K562 (cell line): ENCODE data around the gene MBD3. TPM values are rescaled to one million over a fixed set of nuclear protein-coding genes. Genes with fewer than 3 reads are reported as not detected.

ENCODE experiments used
- BCOR ChIP-seq: fragments of 450-650 bp; IDR thresholded peaks from 2 replicates; pipeline ENCODE4 v1.6.1; 2016
- CCNT2 ChIP-seq: IDR thresholded peaks from 2 replicates; pipeline ENCODE4 v1.6.1; 2011; ENCODE audit warnings: borderline replicate concordance, low read depth, mild to moderate bottlenecking, moderate library complexity, mixed read lengths, low read length; ENCODE audit not compliant: insufficient read length; ENCODE audit errors: extremely low read depth
- CGGBP1 ChIP-seq: fragments of 250-450 bp; sonication (Bioruptor Pico); IDR thresholded peaks from 2 replicates; pipeline ENCODE4 v1.9.0; 2021; ENCODE audit warnings: mild to moderate bottlenecking
- DACH1 ChIP-seq: fragments of 450-650 bp; IDR thresholded peaks from 2 replicates; pipeline ENCODE4 v1.6.1; 2018; ENCODE audit not compliant: partially characterized antibody
- DPF2 ChIP-seq: fragments of 450-650 bp; IDR thresholded peaks from 2 replicates; pipeline ENCODE4 v1.6.1; 2016
- EHMT2 ChIP-seq: fragments of 450-650 bp; IDR thresholded peaks from 2 replicates; pipeline ENCODE4 v1.6.1; 2018; ENCODE audit warnings: antibody characterized with exemption
- ERF ChIP-seq: fragments of 450-650 bp; formaldehyde crosslinking; IDR thresholded peaks from 2 replicates; pipeline ENCODE4 v1.4.0; 2020; ENCODE audit warnings: mild to moderate bottlenecking, mixed read lengths
- GTF3C2 ChIP-seq: IDR thresholded peaks from 3 replicates; pipeline ENCODE4 v1.6.1; 2011; ENCODE audit warnings: borderline replicate concordance, mild to moderate bottlenecking, moderate library complexity; ENCODE audit not compliant: insufficient read length; ENCODE audit errors: extremely low read depth
- NFATC3 ChIP-seq: fragments of 450-650 bp; IDR thresholded peaks from 2 replicates; pipeline ENCODE4 v1.6.1; 2017; ENCODE audit warnings: mild to moderate bottlenecking
- OTX1 ChIP-seq: fragments of 450-650 bp; formaldehyde crosslinking; IDR thresholded peaks from 2 replicates; pipeline ENCODE4 v1.4.0; 2022; ENCODE audit warnings: mild to moderate bottlenecking
- POLR2G ChIP-seq: fragments of 200-400 bp; formaldehyde crosslinking; IDR thresholded peaks from 2 replicates; pipeline ENCODE4 v1.6.1; 2017; ENCODE audit warnings: low read depth, mild to moderate bottlenecking, antibody characterized with exemption, low read length, moderate library complexity
- SRSF9 ChIP-seq: fragments of 200-400 bp; formaldehyde crosslinking; IDR thresholded peaks from 2 replicates; pipeline ENCODE4 v1.6.1; 2017; ENCODE audit warnings: low read depth, low read length, borderline replicate concordance
- TAL1 ChIP-seq: fragments of 450-650 bp; IDR thresholded peaks from 2 replicates; pipeline ENCODE4 v1.6.1; 2016; ENCODE audit warnings: mild to moderate bottlenecking
- ZNF444 ChIP-seq: fragments of 250-450 bp; sonication (Bioruptor Pico); IDR thresholded peaks from 2 replicates; pipeline ENCODE4 v1.4.0; 2020; ENCODE audit warnings: mild to moderate bottlenecking, moderate library complexity
- ZNF699 ChIP-seq: fragments of 250-450 bp; sonication (Bioruptor Pico); IDR thresholded peaks from 2 replicates; pipeline ENCODE4 v1.8.0; 2021; ENCODE audit warnings: mild to moderate bottlenecking, moderate library complexity; ENCODE audit not compliant: insufficient replicate concordance
- polyA plus RNA-seq, 8 experiments: library from polyadenylated mRNA; depleted of rRNA in 4 of 8; stranded (reverse) in 5 of 8; unstranded in 3 of 8; fragments of >200 nt; fragmentation: Nextera tagmentation in 2 of 8; fragmentation: Illumina TruSeq in 1 of 8; extraction: Ambion mirVana in 2 of 8; extraction: Trizol in 1 of 8; gene quantifications; 2 replicates each; pipeline versions ENCODE4 v1.2.1 to v1.2.3, GENCODE V29; 2011 to 2014; ENCODE audit warnings: inconsistent platforms in 1 of 8, missing spikeins in 1 of 8
- total RNA-seq, 7 experiments: library from RNA; depleted of rRNA in 6 of 7; stranded (reverse); fragments of >200 nt in 6 of 7; fragmentation: Illumina TruSeq in 2 of 7; extraction: Trizol in 2 of 7; gene quantifications; 2 replicates each; pipeline versions ENCODE4 v1.2.1 to v1.2.3, GENCODE V29; 2011 to 2021; ENCODE audit warnings: low replicate concordance in 1 of 7
- TF ChIP-seq, protein P1 (sequence below): fragments of 450-650 bp; formaldehyde crosslinking; IDR thresholded peaks from 2 replicates; pipeline ENCODE4 v1.4.0; 2020; ENCODE audit warnings: mild to moderate bottlenecking
- TF ChIP-seq, protein P2 (sequence below): fragments of 250-450 bp; sonication (Bioruptor Pico); IDR thresholded peaks from 2 replicates; pipeline ENCODE4 v1.4.0; 2020; ENCODE audit warnings: mild to moderate bottlenecking
- TF ChIP-seq, protein P3 (sequence below): fragments of 250-450 bp; sonication (Bioruptor Pico); IDR thresholded peaks from 2 replicates; pipeline ENCODE4 v1.5.0; 2020; ENCODE audit warnings: mild to moderate bottlenecking, borderline replicate concordance

The MBD3 gene
- total and polyA plus RNA-seq, 9 of the 15 experiments (the other 6 are each of a cell fraction or from before 2014, with no cell fraction given) = 0.24 to 137 (median 30.9) TPM

DNA sequence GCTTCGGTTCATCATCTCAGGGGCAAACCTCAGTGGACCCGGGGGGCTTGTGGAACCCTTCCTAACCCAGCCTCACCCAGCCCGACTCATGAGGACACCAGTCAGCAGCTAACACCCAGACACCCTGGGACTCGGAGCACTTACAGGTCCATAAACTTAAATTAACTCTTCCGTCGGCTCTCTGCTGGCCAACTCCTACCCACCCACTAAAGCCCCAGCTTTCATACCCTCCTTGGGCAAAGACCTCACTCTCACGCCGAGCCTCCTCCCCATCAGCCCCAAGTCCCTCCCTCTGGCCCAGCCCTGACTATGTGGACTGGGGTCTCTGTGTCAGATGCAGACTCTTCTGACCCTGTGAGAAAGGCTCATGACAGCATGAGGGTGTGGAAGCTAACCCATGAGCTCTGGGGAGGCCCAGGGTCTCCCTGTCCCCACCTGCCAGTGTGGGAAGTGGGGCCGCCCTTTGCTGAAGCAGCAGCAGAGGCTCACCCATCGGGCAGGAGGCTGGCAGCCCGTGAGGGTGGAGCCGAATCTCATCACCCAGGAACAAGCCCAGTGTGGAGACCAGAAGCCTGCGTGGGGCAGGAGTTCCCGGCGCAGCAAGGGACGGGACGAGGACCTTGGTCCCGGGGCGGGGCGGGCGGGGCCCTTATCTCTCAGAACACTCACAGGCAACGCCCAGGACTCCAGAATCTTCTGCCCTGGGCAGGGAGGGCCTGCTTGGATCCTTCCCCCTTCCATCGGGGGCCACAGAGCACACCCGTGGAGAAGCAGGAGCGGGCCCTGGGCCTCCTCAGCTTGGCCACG is 40.0 kb upstream of the MBD3 start (continued):
- TF ChIP-seq DACH1 (no peak), CCNT2 (peak; percentile 75), ZNF699 (CRISPR knock-in tag) (no peak), ERF (CRISPR knock-in tag) (no peak), NFATC3 (no peak), ZNF444 (CRISPR knock-in tag) (no peak), GTF3C2 (no peak), CGGBP1 (CRISPR knock-in tag) (no peak), DPF2 (peak; percentile 47; the same call in 1 of the 2 replicates), SRSF9 (no peak), POLR2G (peak; percentile 49; the same call in 1 of the 2 replicates), BCOR (no peak), EHMT2 (no peak), OTX1 (CRISPR knock-in tag) (no peak), TAL1 (peak; percentile 50; the same call in 1 of the 2 replicates)
- TF ChIP-seq, protein P1, sequence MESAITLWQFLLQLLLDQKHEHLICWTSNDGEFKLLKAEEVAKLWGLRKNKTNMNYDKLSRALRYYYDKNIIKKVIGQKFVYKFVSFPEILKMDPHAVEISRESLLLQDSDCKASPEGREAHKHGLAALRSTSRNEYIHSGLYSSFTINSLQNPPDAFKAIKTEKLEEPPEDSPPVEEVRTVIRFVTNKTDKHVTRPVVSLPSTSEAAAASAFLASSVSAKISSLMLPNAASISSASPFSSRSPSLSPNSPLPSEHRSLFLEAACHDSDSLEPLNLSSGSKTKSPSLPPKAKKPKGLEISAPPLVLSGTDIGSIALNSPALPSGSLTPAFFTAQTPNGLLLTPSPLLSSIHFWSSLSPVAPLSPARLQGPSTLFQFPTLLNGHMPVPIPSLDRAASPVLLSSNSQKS (CRISPR knock-in tag) = no peak
- TF ChIP-seq, protein P2, sequence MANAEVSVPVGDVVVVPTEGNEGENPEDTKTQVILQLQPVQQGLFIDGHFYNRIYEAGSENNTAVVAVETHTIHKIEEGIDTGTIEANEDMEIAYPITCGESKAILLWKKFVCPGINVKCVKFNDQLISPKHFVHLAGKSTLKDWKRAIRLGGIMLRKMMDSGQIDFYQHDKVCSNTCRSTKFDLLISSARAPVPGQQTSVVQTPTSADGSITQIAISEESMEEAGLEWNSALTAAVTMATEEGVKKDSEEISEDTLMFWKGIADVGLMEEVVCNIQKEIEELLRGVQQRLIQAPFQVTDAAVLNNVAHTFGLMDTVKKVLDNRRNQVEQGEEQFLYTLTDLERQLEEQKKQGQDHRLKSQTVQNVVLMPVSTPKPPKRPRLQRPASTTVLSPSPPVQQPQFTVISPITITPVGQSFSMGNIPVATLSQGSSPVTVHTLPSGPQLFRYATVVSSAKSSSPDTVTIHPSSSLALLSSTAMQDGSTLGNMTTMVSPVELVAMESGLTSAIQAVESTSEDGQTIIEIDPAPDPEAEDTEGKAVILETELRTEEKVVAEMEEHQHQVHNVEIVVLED (CRISPR knock-in tag) = no peak
- TF ChIP-seq, protein P3, sequence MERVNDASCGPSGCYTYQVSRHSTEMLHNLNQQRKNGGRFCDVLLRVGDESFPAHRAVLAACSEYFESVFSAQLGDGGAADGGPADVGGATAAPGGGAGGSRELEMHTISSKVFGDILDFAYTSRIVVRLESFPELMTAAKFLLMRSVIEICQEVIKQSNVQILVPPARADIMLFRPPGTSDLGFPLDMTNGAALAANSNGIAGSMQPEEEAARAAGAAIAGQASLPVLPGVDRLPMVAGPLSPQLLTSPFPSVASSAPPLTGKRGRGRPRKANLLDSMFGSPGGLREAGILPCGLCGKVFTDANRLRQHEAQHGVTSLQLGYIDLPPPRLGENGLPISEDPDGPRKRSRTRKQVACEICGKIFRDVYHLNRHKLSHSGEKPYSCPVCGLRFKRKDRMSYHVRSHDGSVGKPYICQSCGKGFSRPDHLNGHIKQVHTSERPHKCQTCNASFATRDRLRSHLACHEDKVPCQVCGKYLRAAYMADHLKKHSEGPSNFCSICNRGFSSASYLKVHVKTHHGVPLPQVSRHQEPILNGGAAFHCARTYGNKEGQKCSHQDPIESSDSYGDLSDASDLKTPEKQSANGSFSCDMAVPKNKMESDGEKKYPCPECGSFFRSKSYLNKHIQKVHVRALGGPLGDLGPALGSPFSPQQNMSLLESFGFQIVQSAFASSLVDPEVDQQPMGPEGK (CRISPR knock-in tag) = no peak
